NCI-H187 treated with DMSO at 0.1 percent for 48 hours (cell line): Measurements from ENCODE around the gene IFI27L2.

Experiments used
- DNase-seq: peaks from one replicate; lab custom pipeline; 2025; lab: John Stamatoyannopoulos, UW

IFI27L2 gene

GRCh38 chr14:94152676-94153075 lies 23.3 kb upstream of the IFI27L2 start:
- DNase-seq, result no peak

DNA sequence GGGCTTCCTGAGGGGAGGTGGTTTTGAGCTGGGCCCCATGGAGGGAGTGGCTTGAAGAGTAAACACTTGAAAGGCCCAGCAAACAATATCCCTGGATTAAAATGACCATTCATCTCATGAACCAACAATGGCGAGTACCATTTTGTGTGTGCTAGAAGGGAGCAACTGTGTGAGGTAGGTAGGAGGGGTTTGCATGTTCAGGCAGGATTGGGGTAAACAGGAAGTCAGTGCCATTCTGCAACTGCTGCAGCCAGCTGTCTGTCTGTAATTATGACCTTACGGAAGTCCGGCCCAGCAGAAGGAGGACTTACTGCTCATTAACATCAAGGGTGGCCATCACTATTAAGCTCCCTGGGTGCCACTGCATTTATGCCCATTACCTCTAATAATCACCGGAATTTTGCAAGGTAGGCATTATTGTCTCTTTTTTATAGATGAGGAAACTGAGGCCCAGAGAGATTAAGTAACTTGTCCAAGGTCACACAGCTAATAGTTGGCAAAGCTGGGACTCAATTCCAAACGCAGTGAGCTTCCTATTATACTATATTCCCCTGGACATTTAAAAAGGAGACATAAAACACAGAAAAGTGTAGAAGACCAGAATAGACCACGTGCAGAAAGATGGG lies 16.6 kb upstream of the IFI27L2 start:
- DNase-seq, result no peak

- no peak for DNase-seq
Observed at GRCh38 chr14:94144765-94145164, 15.4 kb upstream of the IFI27L2 start.

GRCh38 chr14:94143711-94144110 lies 14.3 kb upstream of the IFI27L2 start:
- DNase-seq, result no peak

- DNase-seq, result no peak
Observed at GRCh38 chr14:94143239-94143638, 13.8 kb upstream of the IFI27L2 start.

GRCh38 chr14:94142836-94143235 lies 13.4 kb upstream of the IFI27L2 start:
- DNase-seq, result no peak

DNA sequence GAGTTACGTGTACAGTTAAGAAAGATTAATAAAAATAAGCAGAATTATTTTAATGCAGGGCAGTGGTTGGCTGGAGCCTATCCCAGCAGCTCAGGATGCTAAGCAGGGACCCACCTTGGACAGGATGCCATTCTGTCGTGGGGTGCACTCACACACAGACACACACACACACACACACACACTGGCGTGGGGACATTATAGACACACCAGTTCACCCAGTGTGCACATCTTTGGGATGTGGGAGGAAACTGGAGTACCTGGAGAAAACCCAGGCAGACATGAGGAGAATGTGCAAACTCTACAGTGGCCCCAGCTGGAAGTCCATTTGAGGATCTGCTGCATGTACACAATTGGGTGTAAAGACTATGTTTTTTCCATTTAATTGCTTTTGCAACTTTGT lies 12.8 kb upstream of the IFI27L2 start:
- no peak for DNase-seq

GRCh38 chr14:94139421-94139820 lies 10.0 kb upstream of the IFI27L2 start:
- no peak for DNase-seq

DNA sequence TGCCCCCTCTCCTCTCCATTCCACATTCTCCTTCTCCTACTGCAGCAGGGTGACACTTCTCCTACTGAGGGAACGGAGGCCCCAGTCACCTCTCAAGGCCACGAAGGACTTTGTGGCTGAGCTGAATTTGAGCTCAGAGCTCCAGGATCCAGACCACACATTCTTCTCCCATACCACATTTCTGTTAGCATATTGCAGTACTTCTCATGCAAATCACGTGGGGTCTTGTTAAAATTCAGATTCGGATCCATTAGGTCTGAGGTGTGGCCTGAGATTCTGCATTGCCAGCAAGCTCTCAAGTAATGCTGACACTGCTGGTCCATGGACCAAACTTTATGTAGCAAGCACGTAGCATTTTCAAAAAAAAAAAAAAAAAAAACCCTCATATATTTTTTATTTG lies 9.6 kb upstream of the IFI27L2 start:
- DNase-seq, result no peak

DNA sequence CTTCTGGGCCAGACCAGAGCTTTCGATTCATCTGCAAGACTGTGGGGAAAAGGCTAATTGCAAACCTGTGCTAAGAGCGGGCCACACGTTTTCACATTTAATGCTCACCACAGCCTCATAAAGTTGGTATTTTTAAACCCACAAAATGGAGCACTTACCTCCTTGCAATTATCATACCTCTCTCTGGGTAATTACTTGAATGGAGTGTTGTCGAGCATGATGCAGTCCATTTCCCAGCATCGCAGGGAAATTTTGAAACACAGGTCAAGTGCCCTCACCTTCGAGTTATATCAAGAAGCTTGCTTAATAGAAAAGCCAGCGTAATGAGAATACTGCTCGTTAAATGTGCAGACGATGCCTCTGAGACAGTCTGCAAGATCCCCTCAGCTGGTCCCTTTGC lies 8.8 kb upstream of the IFI27L2 start:
- peak; percentile 59 for DNase-seq

DNA sequence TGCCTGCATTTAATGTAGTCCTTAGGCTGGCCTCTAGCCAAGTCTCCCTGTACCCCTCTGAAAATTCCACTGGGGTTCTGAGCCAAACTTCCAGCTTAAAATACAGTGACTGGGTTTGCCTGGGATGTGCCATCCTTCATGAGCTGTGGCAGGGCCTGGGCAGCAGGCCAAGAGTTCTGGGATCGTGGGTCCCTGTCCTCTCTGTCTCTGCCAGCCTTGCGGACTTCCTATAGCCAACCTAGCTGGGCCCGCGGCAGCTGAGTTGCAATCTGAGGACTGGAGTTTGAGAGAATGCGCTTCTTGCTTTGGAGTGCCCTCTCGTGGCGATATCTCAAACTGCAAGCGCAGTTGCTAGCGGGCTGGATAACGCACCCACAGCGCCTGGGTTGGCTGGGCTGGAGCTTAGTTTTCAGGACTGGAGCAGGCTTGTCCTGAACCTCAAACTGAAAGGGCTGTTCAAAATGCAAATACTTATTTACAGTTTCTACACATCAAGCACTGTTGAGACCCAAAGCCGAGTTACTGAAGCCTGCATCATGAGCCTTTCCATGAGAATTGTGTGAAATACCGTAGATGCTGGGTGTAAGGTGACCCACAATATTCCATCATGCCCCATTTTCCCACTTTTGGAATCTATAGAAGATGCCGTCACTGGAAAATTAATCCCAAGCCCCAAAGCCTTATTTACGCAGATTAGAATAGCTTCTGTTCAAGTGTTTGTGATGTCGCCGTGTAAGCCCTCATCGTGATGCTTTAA lies 7.3 kb upstream of the IFI27L2 start:
- no peak for DNase-seq

GRCh38 chr14:94135476-94135875 lies 6.1 kb upstream of the IFI27L2 start:
- no peak for DNase-seq

DNA sequence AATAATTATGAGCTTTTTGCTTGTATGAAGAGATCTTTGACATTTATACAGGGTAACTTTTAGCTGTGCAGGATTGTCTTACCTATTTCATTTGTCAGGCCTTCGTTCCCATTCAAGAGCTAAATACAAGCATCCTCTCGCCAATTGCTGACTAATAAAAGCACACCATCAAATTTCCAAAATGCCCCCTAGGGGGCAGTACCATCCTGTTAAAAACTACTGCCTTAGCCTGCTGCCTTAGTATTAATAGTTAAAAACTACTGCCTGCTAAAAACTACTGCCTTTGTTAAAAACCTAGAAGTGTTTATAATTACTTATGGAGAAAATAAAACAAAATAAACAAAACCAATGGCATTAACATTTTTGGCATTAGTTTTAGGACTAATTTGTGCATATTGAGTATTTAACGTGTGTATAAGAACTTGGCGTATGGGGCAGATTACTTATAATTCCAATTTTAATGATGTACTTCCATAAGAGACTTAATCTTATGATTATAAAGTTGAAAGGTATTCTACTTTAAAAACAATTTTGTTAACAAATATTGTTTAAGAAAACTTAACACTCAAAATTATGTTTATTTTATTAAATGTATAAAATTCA lies 3.0 kb upstream of the IFI27L2 start:
- peak; percentile 43 for DNase-seq

- no peak for DNase-seq
Observed at GRCh38 chr14:94129758-94130414, 482 bp upstream of the IFI27L2 start.

GRCh38 chr14:94128216-94128839 lies 1.1 kb downstream of the IFI27L2 start:
- DNase-seq, result no peak

GRCh38 chr14:94127330-94127729 lies 2.1 kb downstream of the IFI27L2 start:
- DNase-seq, result no peak

DNA sequence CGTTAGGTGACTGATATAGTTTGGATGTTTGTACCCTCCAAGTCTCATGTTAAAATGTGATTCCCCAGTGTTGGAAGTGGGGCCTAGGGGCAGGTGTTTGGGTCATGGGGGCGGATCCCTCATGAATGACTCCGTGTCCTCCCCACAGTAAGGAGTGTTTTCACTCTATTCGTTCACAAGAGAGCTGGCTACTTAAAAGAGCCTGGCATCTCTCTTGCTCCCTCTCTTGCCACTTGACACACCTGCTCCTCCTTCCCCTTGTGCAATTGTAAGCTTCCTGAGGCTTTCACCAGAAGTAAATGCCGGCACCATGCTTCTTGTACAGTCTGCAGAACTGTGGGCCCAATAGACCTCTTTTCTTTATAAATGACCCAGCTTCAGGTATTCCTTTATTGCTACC lies 2.6 kb downstream of the IFI27L2 start:
- no peak for DNase-seq

GRCh38 chr14:94126419-94126677 lies 3.1 kb downstream of the IFI27L2 start:
- no peak for DNase-seq

GRCh38 chr14:94125659-94126418 lies 3.6 kb downstream of the IFI27L2 start:
- no peak for DNase-seq

DNA sequence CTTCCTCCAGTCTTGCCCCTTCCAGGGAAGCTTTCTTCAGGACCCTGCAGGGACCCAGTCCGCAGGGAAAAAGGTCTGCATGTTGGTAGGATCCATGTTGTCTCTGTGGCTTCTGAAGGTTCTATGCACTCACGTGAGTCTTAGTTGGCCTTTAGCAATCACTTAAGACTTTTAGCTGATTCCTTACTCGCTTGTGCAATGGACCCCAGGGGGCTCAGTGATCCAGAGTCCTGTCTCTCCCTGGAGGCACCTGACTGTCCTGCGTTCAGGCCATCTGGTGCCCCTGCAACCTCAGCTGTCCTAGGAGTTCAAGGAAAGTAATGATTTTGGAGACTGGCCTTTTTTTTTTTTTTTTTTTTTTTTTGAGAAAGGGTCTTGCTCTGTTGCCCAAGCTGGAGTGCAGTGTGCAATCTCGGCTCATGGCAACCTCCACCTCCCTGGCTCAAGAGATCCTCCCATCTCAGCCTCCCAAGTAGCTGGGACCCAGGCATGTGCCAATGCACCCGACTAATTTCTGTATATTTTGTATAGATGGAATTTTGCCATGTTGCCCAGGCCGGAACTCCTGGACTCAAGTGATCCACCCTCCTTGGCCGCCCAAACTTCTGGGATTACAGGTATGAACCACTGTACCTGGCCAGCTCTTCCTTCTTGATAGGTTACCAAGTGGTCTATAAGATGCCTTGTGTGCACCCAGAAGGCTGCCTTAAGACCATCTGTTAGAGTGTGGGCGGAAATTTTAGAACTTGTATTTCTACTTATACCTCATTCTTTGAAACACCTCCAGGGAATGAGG lies 4.6 kb downstream of the IFI27L2 start:
- no peak for DNase-seq

DNA sequence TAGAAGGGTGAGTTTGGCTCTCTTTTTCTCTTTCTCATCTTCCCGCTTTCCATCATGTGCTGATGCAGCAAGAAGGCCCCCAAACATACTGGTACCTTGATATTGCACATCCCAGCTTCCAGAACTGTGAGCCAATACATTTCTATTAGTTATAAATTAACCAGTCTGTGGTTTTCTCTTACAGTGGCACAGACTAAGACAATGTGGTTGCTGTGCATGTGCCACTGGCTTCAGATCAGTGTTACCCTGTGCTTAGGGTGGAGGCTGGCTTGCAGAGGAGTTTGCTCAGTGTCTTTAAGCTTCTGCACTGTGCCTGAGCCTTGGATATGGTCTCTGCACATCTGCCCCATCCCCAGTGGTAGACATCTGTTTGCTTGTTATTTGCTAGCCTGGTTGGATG lies 5.5 kb downstream of the IFI27L2 start:
- no peak for DNase-seq
